WERI-Rb-1 (cell line): ENCODE results near the gene TIPIN.

Experiments used
- DNase-seq: peaks from one replicate; pipeline ENCODE4 v3.0.0-alpha.2; 2020
- H3K27ac ChIP-seq: fragments of 250-450 bp; sonication (Bioruptor Pico); 2 replicates; pipeline ENCODE4 v1.5.1; 2020; ENCODE audit warnings: mild to moderate bottlenecking, moderate library complexity
- H3K27me3 ChIP-seq: fragments of 250-450 bp; sonication (Bioruptor Pico); 2 replicates; pipeline ENCODE4 v1.5.1; 2021; ENCODE audit warnings: mild to moderate bottlenecking, low read depth, moderate library complexity; ENCODE audit not compliant: insufficient read depth, severe bottlenecking
- H3K36me3 ChIP-seq: fragments of 250-450 bp; sonication (Bioruptor Pico); 2 replicates; pipeline ENCODE4 v1.5.1; 2020; ENCODE audit warnings: mild to moderate bottlenecking, moderate library complexity
- H3K4me3 ChIP-seq: 2 replicates; pipeline ENCODE4 v1.5.1; 2011; ENCODE audit warnings: low read depth, mild to moderate bottlenecking, control low read depth, low read length
- H3K9me3 ChIP-seq: fragments of 250-450 bp; sonication (Bioruptor Pico); 2 replicates; pipeline ENCODE4 v1.5.1; 2021; ENCODE audit warnings: mild to moderate bottlenecking, moderate library complexity; ENCODE audit not compliant: severe bottlenecking
- CTCF ChIP-seq: IDR thresholded peaks from 2 replicates; pipeline ENCODE4 v1.5.1; 2011; ENCODE audit warnings: low read depth, mild to moderate bottlenecking, control low read depth, inconsistent platforms, low read length

Gene TIPIN

DNA sequence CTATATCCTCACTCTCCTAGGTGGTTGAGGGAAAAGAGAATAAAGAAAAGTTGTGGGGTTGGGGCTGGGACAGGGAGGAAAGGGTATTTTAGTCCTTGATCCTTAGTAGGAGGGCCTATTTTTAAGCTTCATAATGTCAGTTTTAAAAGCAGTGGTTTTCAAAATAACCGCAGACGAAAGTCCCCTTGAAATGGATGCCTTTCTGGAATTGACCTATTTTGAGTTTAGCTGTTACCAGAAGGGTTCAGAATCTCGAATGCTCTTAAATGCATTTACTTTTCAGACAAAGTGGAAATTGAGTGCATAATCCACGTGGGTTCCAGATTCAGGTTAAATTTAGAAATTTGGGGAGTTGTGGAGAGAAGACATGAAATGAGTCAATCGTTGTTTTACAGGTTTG lies 46.8 kb upstream of the TIPIN start:
- DNase-seq, result no peak
- TF ChIP-seq CTCF, result no peak
- H3K27me3 ChIP-seq, result no peaks in the 10 kb centered on the region
- H3K9me3 ChIP-seq, result no peaks in the 10 kb centered on the region
- H3K4me3 ChIP-seq, result no peak overlapping the region
- no peak overlapping the region for H3K27ac ChIP-seq
- H3K36me3 ChIP-seq, result no peaks in the 10 kb centered on the region

GRCh38 chr15:66402761-66403284 lies 46.3 kb upstream of the TIPIN start:
- H3K9me3 ChIP-seq, result no peaks in the 10 kb centered on the region
- no peaks in the 10 kb centered on the region for H3K36me3 ChIP-seq
- H3K4me3 ChIP-seq, result no peak overlapping the region
- no peak for DNase-seq
- no peaks in the 10 kb centered on the region for H3K27me3 ChIP-seq
- no peak for TF ChIP-seq CTCF
- H3K27ac ChIP-seq, result no peak overlapping the region

GRCh38 chr15:66401130-66402021 lies 44.9 kb upstream of the TIPIN start:
- no peak for TF ChIP-seq CTCF
- H3K27ac ChIP-seq, result no peak overlapping the region
- no peaks in the 10 kb centered on the region for H3K36me3 ChIP-seq
- DNase-seq, result no peak
- no peaks in the 10 kb centered on the region for H3K9me3 ChIP-seq
- no peaks in the 10 kb centered on the region for H3K27me3 ChIP-seq
- H3K4me3 ChIP-seq, result no peak overlapping the region

- Histone ChIP-seq H3K9me3 (no peaks in the 10 kb centered on the region), H3K27me3 (no peaks in the 10 kb centered on the region), H3K4me3 (no peak overlapping the region), H3K27ac (no peak overlapping the region), H3K36me3 (no peaks in the 10 kb centered on the region)
- TF ChIP-seq CTCF, result no peak
- no peak for DNase-seq
Measured at GRCh38 chr15:66400351-66400774, 43.9 kb upstream of the TIPIN start.

DNA sequence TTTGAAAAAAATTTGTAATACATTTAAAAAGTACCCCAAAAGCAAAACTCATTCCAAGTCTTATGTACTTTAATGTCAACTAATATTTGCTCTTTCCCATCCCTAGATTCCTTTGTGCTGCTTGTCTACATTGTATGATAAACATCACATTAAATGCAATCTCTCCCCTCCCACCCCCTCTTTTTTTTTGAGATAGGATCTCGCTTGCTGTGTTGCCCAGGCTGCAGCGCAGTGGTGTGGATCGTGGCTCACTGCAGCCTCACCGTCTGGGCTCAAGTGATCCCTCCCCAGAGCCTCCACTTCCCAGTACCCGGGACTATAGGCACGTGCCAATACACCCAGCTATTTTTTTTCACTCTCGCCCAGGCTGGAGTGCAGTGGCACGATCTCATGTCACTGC lies 42.8 kb upstream of the TIPIN start:
- no peak overlapping the region for H3K27ac ChIP-seq
- no peak for TF ChIP-seq CTCF
- no peaks in the 10 kb centered on the region for H3K27me3 ChIP-seq
- no peak overlapping the region for H3K4me3 ChIP-seq
- no peaks in the 10 kb centered on the region for H3K9me3 ChIP-seq
- H3K36me3 ChIP-seq, result no peaks in the 10 kb centered on the region
- DNase-seq, result no peak
